NCI-H2107 treated with DMSO at 0.1 percent for 48 hours (cell line): ENCODE results near the gene GNG7.
"Not testable (repeated sequence)": the region's sequence is repeated elsewhere in the genome, so short reads cannot be mapped to it uniquely, and the experiment has no call there.

Source experiments
- DNase-seq: peaks from one replicate; lab custom pipeline; 2025; ENCODE audit not compliant: unreplicated experiment; lab: John Stamatoyannopoulos, UW

The GNG7 gene

DNA sequence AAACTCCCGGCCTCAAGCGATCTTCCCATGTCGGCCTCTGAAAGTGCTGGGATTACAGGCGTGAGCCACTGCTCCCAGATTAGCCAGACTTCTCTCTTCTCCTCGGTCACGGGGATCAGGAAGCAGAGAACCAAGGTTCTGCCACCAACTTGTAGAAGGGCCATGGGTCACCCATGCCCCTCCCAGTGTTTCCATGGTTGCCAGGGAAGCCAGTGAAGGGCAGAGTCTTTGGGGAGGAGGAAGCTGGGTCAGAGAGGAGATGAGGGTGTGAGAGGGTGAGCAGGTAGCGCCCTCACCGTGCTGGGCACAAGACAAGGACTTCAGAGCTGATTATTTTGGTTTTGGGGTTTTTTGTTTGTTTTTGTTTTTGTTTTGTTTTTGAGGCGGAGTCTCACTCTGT is 77.1 kb downstream of the GNG7 start:
- DNase-seq = no peak

- DNase-seq = no peak
These were observed 77.9 kb downstream of the GNG7 start for GRCh38 chr19:2624537-2625091.

DNA sequence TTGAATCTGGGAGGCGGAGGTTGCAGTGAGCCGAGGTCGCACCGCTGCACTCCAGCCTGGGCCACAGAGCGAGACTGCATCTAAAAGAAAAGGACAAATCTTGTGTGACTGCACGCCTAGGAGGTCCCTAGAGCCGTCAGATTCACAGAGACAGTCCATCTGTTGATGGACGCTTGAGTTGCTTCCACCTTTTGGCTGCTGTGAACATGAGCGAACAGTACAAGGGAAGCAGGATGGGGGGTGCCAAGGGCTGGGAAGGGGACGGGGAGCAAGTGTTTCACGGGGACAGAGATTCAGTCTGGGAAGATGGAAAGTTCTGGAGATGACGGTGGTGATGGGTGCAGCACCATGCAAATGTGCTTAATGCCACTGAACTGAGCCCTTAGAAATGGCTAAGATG is 78.7 kb downstream of the GNG7 start:
- no peak for DNase-seq

- not testable (repeated sequence) for DNase-seq
These were observed 80.0 kb downstream of the GNG7 start for GRCh38 chr19:2622371-2622961.

- DNase-seq = no peak
These were observed 83.4 kb downstream of the GNG7 start for GRCh38 chr19:2619076-2619475.

- no peak for DNase-seq
These were observed 83.9 kb downstream of the GNG7 start for GRCh38 chr19:2618611-2619010.

- no peak for DNase-seq
These were observed 84.9 kb downstream of the GNG7 start for GRCh38 chr19:2617393-2618165.

DNA sequence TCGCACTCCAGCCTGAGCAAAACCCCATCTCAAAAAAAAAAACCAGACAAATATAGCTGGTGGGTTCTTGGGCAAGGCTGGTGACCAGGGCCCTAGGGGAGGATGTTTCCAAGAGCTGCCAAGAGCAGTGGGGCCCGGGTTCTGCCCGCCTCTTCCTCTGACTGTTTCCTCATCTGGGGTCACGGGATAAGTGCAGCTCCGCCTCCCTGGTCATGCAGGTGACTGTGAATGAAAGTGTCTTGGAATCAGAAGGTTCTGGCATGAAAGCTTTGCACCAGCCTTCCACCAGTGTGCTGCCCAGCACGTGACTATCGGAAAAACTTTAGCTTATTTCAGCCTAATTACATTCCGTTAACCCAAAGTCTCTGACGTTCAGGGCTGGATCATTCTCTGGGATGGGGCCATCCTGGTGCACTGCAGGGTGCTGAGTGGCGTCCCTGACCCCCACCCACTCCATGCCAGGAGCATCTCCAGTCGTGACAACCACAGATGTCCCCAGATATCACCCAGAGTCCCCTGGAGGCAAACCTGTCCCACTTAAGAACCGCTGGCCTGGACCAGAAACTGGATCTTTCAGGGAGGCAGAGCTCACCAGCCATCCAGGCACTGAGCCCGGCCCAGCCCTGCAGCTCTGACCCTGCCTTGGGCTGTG is 85.6 kb downstream of the GNG7 start:
- DNase-seq = no peak

DNA sequence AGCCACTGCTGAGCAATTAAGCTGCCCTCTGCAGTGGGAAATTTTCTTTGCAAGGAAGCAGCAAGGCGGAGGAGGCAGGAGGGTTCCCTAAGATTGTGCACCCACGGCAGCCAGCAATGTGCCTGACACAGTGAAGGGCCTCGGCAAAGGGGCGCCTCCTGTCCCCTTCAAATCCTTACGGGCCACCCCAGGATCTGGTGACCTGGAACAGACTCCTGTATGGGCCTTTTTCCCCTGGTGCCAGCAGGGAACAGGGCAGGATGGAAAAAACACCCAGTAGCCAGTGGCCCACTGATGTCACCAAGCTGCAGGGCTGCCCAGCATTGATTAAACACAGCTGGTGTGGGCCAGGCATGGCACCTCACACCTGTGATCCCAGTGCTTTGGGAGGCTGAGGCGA is 86.7 kb downstream of the GNG7 start:
- DNase-seq = no peak

DNA sequence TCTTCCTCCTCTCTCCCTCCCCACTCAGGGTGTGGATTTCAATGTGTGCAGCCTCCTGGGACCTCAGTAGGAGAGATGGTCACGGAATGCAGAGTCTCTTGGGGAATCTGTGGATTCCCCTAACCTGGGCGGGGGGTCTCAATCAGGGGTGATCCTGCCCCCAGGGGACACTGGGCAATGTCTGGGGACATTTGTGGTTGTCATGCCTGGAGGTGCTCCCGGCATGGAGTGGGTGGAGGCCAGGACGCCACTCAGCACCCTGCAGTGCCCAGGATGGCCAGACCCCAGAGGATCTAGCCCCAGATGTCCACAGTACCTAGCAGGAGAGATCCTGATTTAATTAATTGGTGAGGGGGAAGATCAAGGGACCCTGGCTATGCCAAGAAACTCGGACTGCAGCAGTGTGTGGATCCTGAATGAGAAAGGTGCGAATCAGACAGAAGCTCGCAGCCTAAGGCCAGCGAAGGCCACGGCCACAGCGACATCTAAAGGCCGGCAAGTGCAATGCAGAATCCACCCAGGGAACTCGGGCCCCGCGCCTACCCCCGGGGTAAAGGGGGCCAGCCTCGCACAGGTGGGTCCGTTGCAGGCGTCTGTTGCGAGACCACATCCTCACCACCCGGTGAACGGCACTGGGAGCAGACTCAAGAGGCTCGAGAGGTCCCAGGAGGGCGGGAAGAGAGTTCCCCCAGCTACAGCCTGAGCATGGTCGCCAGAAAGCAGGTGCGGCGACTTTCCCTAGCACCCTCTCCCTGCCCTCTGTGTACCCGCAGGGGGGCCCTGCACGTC is 88.8 kb downstream of the GNG7 start:
- no peak for DNase-seq

DNA sequence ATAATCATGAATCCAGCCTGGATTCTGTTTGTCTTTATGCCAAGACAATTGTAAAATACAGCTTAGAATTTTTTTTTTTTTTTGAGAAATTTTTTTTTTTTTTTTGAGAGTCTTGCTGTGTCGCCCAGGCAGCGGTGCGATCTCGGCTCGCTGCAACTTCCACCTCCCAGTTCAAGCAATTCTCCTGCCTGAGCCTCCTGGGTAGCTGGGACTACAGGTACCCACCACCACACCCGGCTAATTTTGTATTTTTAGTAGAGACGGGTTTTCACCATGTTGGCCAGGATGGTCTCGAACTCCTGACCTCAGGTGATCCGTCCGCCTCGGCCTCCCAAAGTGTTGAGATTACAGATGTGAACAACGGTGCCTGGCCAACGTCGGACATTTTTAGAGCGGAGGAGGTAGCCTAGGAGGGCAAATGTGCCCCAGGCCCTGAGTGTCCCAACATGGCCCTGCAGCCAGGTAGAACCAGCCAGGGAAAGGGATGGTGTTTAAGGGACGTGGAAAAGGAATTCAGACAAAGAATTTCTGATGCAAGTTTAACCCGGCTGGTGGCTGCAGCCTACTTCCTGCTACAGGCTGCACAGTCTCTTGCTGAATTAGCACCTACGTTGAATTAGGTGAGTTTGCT is 89.8 kb downstream of the GNG7 start:
- no peak for DNase-seq

DNA sequence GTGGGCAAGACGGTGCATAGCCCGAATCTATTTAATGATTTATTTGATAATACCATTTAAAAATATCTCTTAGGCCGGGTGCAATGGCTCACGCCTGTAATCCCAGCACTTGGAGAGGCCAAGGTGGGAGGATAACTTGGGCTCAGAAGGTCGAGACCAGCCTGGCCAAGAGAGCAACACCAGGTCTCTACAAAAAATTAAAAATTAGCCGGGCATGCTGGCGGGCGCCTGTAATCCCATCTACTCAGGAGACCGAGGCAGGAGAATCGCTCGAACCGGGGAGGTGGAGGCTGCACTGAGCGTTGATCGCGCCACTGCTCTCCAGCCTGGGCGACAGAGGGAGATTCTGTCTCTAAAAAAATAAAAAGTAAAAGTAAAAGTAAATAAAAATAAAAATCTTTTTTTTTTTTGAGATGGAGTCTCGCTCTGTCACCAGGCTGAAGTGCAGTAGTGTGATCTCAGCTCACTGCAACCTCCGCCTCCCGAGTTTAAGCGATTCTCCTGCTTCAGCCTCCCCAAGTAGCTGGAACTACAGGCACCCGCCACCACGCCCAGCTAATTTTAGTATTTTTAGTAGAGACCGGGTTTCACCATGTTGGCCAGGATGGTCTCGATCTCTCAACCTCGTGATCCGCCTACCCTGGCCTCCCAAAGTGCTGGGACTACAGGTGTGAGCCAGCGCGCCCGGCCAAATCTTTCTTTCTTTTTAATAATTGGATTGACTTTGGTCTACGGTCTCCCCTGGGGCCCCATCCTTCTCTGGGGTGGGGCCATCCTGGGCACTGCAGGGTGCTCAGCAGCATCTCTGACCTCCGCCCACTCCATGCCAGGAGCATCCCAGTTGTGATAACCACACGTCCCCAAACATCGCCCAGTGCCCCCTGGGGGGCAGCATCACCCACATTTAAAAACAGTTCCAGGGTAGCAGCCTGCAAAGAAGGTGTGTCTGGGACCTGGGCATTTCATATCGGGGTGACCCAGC is 90.7 kb downstream of the GNG7 start:
- no peak for DNase-seq

- DNase-seq = peak; percentile 34
These were observed 91.6 kb downstream of the GNG7 start for GRCh38 chr19:2610637-2611482.

- DNase-seq = no peak
These were observed 92.9 kb downstream of the GNG7 start for GRCh38 chr19:2609389-2610116.

DNA sequence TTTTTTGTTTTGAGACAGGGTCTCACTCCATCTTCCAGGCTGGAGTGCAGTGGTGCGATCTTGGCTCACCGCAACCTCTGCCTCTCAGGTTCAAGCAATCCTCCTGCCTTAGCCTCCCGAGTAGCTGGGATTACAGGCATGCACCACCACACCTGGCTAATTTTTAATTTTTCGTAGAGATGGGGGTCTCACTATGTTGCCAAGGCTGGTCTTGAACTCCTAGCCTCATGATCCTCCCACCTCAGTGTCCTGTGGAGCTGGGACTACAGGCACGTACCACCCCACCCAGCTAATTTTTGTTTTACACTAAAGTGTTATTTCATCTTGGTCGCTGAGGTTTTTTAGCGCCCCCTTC is 93.5 kb downstream of the GNG7 start:
- not testable (repeated sequence) for DNase-seq

GRCh38 chr19:2608602-2608922 is 93.9 kb downstream of the GNG7 start:
- no peak for DNase-seq

- DNase-seq = no peak
These were observed 94.5 kb downstream of the GNG7 start for GRCh38 chr19:2607712-2608601.
